ENCODE measurements around the gene RUBCNL.
A peak's percentile ranks its signal among the peaks of the same experiment; 100 is the strongest.
"Not testable (repeated sequence)": the region's sequence is repeated elsewhere in the genome, so short reads cannot be mapped to it uniquely, and the experiment has no call there.

The RUBCNL gene

DNA sequence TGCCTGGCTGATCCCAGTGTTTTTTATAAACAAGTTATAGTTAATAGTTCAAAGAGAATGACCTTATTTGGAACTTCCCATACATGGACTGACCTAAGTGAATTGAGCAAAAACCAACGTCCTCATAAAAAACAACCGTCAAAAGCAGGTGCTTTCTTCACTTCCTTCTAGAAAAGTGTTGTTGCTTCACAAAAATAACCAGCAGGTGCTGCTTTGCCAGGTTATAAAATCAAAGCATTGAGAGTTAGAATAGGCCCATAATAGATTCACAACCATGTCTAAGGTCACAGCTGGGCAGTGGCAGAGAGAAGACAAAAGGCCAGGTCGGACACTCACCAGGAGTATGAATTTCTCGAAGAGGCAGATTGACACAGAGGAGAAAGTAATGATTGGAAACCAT lies 9.5 kb downstream of the RUBCNL start:
- no peak for DNase-seq (ENCODE audit: low read depth)
- H3K4me3 ChIP-seq (ENCODE audit: low read depth, low read length) = no peak overlapping the region

GRCh38 chr13:46374710-46375109 lies 12.3 kb downstream of the RUBCNL start:
- DNase-seq (ENCODE audit: low read depth) = no peak
- H3K4me3 ChIP-seq (ENCODE audit: low read depth, low read length) = no peak overlapping the region

DNA sequence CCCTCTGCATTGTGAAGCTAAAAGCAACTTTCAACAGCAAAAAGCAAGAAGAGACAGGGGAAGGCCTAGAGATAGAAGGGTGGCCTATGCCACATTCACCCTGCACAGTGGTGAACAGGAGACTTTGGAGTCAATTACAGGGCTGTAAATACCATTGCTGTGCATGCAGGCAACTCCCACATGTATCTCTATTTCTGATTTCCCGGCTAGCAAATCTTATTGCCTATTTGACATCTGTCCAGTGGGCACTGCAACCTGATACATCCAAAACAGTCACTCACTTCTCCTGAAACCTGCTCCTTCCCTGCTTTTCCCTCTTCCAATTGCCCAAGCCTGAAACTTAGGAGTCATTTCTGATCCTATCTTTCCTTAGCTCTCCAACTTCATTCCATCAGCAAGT lies 13.4 kb downstream of the RUBCNL start:
- DNase-seq (ENCODE audit: low read depth) = no peak
- no peak overlapping the region for H3K4me3 ChIP-seq (ENCODE audit: low read depth, low read length)

GRCh38 chr13:46372938-46373337 lies 14.1 kb downstream of the RUBCNL start:
- not testable (repeated sequence) for DNase-seq (ENCODE audit: low read depth); H3K4me3 ChIP-seq (ENCODE audit: low read depth, low read length)

- no peak for DNase-seq (ENCODE audit: low read depth)
- no peak overlapping the region for H3K4me3 ChIP-seq (ENCODE audit: low read depth, low read length)
These were observed 15.0 kb downstream of the RUBCNL start for GRCh38 chr13:46372071-46372470.

DNA sequence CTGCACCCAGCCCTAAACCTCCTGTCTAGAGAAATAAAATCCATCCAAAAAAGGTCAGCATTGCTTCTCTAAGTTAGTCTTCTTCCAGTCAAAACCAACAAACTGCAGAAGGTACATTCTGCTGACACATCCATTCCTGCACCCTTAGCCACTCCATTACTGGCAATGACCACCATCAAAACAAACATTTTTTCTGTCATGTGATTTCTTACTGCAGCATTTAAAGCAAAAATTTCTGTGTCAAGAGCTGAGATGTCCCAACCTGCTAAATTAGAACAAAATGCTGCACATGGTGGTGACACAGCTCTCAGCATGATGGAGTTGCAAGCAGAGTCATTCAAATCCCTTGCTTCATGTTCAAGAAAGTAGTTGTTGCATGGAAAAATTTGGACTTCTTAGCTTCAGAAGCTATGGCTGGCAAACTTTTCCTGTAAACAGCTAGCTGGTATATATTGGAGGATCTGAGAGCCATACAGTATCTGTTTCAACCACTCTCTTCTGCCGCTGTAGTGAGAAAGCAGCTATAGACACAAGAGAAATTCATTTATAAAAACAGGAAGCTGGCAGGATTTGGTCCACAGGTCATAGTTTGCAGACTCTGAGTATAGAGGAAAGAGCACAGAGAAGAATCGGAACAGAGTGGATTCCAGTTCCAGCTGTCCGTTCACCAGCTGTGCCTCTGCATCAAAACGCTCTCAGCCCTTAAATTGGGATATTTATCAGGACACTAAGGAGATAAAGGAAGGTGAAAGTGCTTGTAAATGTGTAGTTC lies 17.4 kb downstream of the RUBCNL start:
- no peak overlapping the region for H3K4me3 ChIP-seq (ENCODE audit: low read depth, low read length)
- DNase-seq (ENCODE audit: low read depth) = peak; percentile 89

GRCh38 chr13:46367617-46368327 lies 19.3 kb downstream of the RUBCNL start:
- H3K4me3 ChIP-seq (ENCODE audit: low read depth, low read length) = no peak overlapping the region
- DNase-seq (ENCODE audit: low read depth) = peak; percentile 73

- H3K4me3 ChIP-seq (ENCODE audit: low read depth, low read length) = no peak overlapping the region
- DNase-seq (ENCODE audit: low read depth) = no peak
These were observed 25.6 kb downstream of the RUBCNL start for GRCh38 chr13:46361276-46361934.

- H3K4me3 ChIP-seq (ENCODE audit: low read depth, low read length) = no peak overlapping the region
- DNase-seq (ENCODE audit: low read depth) = no peak
These were observed 26.4 kb downstream of the RUBCNL start for GRCh38 chr13:46360604-46361003.

- DNase-seq (ENCODE audit: low read depth) = no peak
- H3K4me3 ChIP-seq (ENCODE audit: low read depth, low read length) = no peak overlapping the region
These were observed 27.3 kb downstream of the RUBCNL start for GRCh38 chr13:46359714-46360113.

GRCh38 chr13:46355901-46356590 lies 31.0 kb downstream of the RUBCNL start:
- DNase-seq (ENCODE audit: low read depth) = no peak

DNA sequence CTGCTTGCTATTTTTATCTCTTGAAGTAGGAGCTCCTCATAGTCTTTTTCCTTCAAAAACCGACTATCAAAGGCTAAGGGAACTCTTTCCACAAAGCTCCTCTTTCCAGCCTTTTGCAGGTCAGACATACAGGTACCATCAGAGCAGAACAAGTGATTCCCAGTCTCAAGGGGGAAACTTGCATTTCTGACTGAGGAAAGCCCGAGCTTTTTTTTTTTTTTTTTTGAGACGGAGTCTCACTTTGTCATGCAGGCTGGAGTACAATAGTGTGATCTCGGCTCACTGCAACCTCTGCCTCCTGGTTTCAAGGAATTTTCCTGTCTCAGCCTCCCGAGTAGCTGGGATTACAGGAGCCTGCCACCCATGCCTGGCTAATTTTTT lies 32.0 kb downstream of the RUBCNL start:
- H3K4me3 ChIP-seq (ENCODE audit: low read depth, low read length) = no peak overlapping the region
- DNase-seq (ENCODE audit: low read depth) = no peak

More at GRCh38 chr13:46355901-46356590, 31.0 kb downstream of the RUBCNL start:
- no peak overlapping the region for H3K4me3 ChIP-seq (ENCODE audit: low read depth, low read length)

DNA sequence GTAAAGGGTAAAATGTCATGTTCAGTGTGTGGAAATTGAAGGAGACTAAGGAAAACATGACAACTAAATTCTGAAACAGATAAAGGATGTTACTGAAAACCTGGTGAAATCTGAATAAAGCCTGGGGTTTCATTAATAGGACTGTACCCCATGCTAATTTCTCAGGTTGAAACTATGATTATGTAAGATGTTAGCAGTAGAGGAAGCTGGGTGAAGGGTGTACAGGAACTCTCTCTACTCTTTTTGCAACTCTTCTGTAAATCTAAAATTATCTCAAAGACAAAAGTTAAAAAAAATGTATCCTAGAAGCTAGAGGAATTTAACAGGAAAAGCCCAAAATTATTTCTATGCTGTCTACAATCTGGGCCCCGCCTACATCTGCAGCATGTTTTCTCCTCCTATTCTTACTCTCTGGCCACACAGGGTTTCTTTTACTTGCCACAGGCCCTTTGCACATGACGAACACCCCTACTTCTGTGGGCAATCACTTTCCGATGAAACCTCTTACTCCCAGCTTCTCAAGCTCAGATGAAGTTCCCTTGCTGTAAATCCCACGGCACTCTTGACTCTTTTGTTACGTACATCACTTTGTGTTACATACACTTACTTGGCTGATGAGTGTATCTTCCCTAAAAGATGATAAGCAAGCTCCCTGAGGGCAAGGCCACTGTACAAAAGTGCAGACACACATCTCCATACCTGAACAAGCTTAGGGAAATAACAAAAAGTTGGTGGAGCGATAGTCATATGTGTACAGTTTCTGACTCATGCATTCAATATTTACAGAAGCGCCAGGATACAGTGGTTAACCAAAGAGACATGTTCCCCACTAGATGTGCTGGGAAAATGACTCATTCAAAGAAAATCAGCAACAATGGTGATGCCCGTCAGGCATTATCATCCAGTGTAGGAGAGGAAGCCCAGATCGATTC lies 32.6 kb downstream of the RUBCNL start:
- no peak overlapping the region for H3K4me3 ChIP-seq (ENCODE audit: low read depth, low read length)
- DNase-seq (ENCODE audit: low read depth) = peak; percentile 94

- DNase-seq (ENCODE audit: low read depth) = no peak
- H3K4me3 ChIP-seq (ENCODE audit: low read depth, low read length) = no peak overlapping the region
These were observed 34.2 kb downstream of the RUBCNL start for GRCh38 chr13:46352805-46353204.

GRCh38 chr13:46350003-46350402 lies 37.0 kb downstream of the RUBCNL start:
- no peak for DNase-seq (ENCODE audit: low read depth)
- no peak overlapping the region for H3K4me3 ChIP-seq (ENCODE audit: low read depth, low read length)

DNA sequence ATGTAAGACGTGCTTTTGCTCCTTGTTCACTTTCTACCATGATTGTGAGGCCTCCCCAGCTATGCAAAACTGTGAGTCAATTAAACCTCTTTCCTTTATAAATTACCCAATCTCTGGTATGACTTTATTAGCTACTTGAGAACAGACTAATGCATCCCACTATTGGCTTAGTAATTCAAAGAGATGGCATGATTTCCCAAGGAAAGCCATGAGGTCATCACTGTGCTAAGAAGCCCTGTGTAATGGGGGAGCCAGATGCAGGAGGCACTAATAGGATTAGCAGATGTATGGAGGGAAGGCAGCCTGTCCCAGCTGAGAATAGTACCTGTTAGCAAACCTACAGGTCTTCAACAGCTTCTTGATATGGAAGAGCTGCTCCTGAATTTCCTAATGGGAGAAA lies 38.1 kb downstream of the RUBCNL start:
- DNase-seq (ENCODE audit: low read depth) = no peak
- no peak overlapping the region for H3K4me3 ChIP-seq (ENCODE audit: low read depth, low read length)

DNA sequence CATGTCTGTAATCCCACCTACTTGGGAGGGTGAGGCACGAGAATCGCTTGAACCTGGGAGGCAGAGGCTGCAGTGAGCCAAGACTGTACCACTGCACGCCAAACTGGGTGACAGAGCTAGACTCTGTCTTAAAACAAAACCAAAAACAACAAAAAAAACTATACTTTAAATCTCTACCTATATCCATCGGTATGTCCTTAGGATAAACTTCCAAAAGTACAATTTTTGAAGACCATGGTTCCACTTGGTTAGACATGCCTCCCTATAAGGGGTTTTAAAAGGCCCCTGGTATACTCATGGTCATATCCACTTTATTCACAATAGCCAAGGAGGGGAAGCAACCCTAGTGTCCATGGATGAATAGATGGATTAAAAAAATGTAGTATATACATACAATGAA lies 39.8 kb downstream of the RUBCNL start:
- no peak overlapping the region for H3K4me3 ChIP-seq (ENCODE audit: low read depth, low read length)
- no peak for DNase-seq (ENCODE audit: low read depth)

- H3K4me3 ChIP-seq (ENCODE audit: low read depth, low read length) = no peak overlapping the region
- DNase-seq (ENCODE audit: low read depth) = no peak
These were observed 41.2 kb downstream of the RUBCNL start for GRCh38 chr13:46345866-46346265.

DNA sequence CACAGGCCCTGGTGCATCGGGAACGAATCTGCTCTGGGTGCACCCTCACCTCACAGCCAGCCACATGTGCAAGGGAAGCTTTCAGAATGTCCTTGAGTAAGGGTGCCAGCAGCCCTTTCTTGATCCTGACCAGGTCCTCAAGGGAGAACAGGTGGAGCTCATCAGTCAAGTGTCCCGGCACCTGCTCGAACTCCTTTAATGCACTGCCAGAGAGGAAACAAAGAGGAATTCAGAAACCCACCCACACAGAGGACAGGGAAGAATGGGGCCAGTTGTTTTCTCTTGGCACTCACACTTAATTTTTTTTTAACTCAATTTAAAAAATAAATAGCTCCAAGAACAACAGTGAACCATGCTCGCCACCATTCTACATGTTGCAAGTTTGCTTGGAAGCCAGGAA lies 41.7 kb downstream of the RUBCNL start:
- no peak for DNase-seq (ENCODE audit: low read depth)
- H3K4me3 ChIP-seq (ENCODE audit: low read depth, low read length) = no peak overlapping the region

Data from skeletal muscle cell (primary cell).